PC-3 (cell line): ENCODE measurements around the gene AGAP9. TPM values are rescaled to one million over a fixed set of nuclear protein-coding genes. Genes with fewer than 3 reads are reported as not detected.
"Not testable (repeated sequence)": the region's sequence is repeated elsewhere in the genome, so short reads cannot be mapped to it uniquely, and the experiment has no call there.

ENCODE experiments used
- ATAC-seq: fragments of 200-7000 bp; cut with Tn5 transposase; 2 replicates; pipeline ENCODE4 v1.9.1; 2020; ENCODE audit warnings: mild to moderate bottlenecking, moderate library complexity
- BruUV-seq: library from RNA; stranded (reverse); fragments of 400-500 nt; replicated peaks from 2 replicates; lab custom pipeline; 2021; lab: Mats Ljungman, UMichigan
- CTCF ChIA-PET: fragments of 300-600 bp; sonication (Branson Sonifier 250); formaldehyde crosslinking; loops from one replicate; lab custom pipeline; 2022; ENCODE audit warnings: antibody characterized with exemption; lab: Charles Lee
- POLR2A ChIA-PET: fragments of 300-600 bp; sonication (Branson Sonifier 250); formaldehyde crosslinking; loops from one replicate; lab custom pipeline; 2022; ENCODE audit warnings: antibody characterized with exemption; ENCODE audit not compliant: unreplicated experiment; lab: Charles Lee
- DNase-seq: peaks from one replicate; pipeline ENCODE4 v3.0.0-alpha.2; 2015
- H2AFZ ChIP-seq: fragments of 300-600 bp; sonication (generic); 2 replicates; pipeline ENCODE4 v1.6.0; 2016; ENCODE audit warnings: antibody characterized with exemption, low read length
- H3F3A ChIP-seq: fragments of 300-600 bp; sonication (generic); one replicate; pipeline ENCODE4 v1.6.0; 2017; ENCODE audit warnings: antibody characterized with exemption, low read length, control low read depth, mild to moderate bottlenecking; ENCODE audit not compliant: unreplicated experiment
- H3K27ac ChIP-seq: fragments of 300-600 bp; sonication (generic); 2 replicates; pipeline ENCODE4 v1.5.1; 2016; ENCODE audit warnings: mild to moderate bottlenecking, low read length
- H3K27me3 ChIP-seq: fragments of 300-600 bp; sonication (generic); 2 replicates; pipeline ENCODE4 v1.6.1; 2016; ENCODE audit warnings: low read length, mixed read lengths
- H3K36me3 ChIP-seq: fragments of 300-600 bp; sonication (generic); 2 replicates; pipeline ENCODE4 v1.6.1; 2016; ENCODE audit warnings: low read depth, mixed run types, low read length, mixed read lengths
- H3K4me1 ChIP-seq: fragments of 300-600 bp; sonication (generic); 2 replicates; pipeline ENCODE4 v1.5.1; 2016; ENCODE audit warnings: low read length; ENCODE audit not compliant: insufficient read depth
- H3K4me2 ChIP-seq: fragments of 300-600 bp; sonication (generic); 2 replicates; pipeline ENCODE4 v1.6.0; 2016; ENCODE audit warnings: low read length
- H3K4me3 ChIP-seq: fragments of 300-600 bp; sonication (generic); 2 replicates; pipeline ENCODE4 v1.5.1; 2016; ENCODE audit warnings: mild to moderate bottlenecking, low read length, mixed read lengths
- H3K79me2 ChIP-seq: fragments of 300-600 bp; sonication (generic); 2 replicates; pipeline ENCODE4 v1.6.1; 2017; ENCODE audit warnings: low read length, mixed read lengths
- H3K9ac ChIP-seq: fragments of 300-600 bp; sonication (generic); 2 replicates; pipeline ENCODE4 v1.6.0; 2016; ENCODE audit warnings: mild to moderate bottlenecking, low read length
- H3K9me2 ChIP-seq: fragments of 300-600 bp; sonication (generic); replicated peaks from 2 replicates; pipeline ENCODE4 v1.6.1; 2016; ENCODE audit warnings: mixed run types, low read length, mixed read lengths
- H3K9me3 ChIP-seq: fragments of 300-600 bp; sonication (generic); 2 replicates; pipeline ENCODE4 v1.6.1; 2016; ENCODE audit warnings: low read length, mixed read lengths
- H4K20me1 ChIP-seq: fragments of 300-600 bp; sonication (generic); 2 replicates; pipeline ENCODE4 v1.6.1; 2016; ENCODE audit warnings: low read length, mixed read lengths
- intact Hi-C: fragments of 100-400 bp; cut with micrococcal nuclease; formaldehyde crosslinking; loops from 2 replicates; pipeline ENCODE4 v1.9.0; 2023
- total RNA-seq: library from RNA; depleted of rRNA; stranded (reverse); fragments of >200 nt; gene quantifications from 2 replicates; pipeline ENCODE4 v1.2.3, GENCODE V29; 2014

Gene AGAP9
- total RNA-seq, 1 experiment from 2014 or later = 7.1 TPM

DNA sequence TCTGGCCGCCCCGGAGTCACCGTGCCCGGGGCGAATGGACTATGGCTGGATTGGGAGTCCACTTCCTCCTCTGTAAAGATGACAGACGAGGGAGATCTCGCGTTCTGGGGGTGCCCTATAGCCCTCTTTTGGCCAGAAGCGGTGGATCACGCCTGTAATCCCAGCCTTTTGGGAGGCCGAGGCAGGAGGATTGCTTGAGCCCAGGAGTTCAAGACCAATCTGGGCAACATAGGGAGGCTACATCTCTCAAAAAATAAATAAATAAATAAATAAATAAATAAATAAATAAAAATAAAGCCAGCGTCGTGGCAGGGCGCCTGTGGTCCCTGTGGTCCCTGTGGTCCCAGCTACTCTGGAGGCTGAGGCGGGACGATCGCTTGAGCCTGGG is 30.4 kb upstream of the AGAP9 start:
- Histone ChIP-seq H3K4me2 (peak overlapping the region; percentile 53; the same call in 1 of the 2 replicates), H3K4me3 (peak overlapping the region; percentile 74; the same call in 1 of the 2 replicates), H3K27ac (peak overlapping the region; percentile 75; the same call in 1 of the 2 replicates), H3K9ac (peak overlapping the region; percentile 82)
- H3K9me2 ChIP-seq, H2AFZ ChIP-seq, H3K36me3 ChIP-seq, H3K79me2 ChIP-seq, CTCF ChIA-PET, DNase-seq, BruUV-seq, H3K4me1 ChIP-seq, H3K9me3 ChIP-seq, intact Hi-C loops, POLR2A ChIA-PET, ATAC-seq, H3F3A ChIP-seq, H3K27me3 ChIP-seq, H4K20me1 ChIP-seq: not testable (repeated sequence)

DNA sequence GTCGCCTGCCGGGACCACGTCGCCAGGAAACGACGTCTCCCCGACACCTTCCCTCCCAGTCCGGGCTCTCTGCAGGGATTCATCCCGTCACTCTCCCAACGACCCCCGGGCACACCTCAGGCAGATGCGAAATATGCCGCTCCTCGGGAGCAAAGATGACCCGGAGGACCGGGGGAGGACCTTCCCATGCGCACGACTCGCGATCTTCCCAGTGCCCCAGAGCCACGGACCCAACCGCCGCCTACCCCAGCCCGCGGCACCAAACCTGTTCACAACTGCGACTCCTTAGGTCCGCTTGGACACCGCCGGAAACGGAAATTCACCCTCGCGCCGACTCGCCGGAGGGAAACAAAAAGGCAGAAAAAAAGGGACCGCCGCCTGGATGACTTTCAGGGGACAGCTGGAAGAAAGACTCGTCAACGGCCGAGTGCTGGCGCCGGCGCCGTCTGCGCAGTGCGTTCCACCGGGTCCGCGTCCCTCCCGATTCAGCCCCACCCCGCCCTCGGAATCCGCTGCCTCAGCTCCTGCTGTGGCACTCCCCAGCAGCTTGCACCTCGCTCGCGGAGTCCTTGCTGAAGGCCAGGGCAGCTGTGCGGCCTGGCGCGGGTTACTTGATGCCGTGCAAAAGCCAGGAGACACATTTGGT is 29.9 kb upstream of the AGAP9 start:
- intact Hi-C loops = not testable (repeated sequence)
- BruUV-seq = TSS peak; percentile 92

DNA sequence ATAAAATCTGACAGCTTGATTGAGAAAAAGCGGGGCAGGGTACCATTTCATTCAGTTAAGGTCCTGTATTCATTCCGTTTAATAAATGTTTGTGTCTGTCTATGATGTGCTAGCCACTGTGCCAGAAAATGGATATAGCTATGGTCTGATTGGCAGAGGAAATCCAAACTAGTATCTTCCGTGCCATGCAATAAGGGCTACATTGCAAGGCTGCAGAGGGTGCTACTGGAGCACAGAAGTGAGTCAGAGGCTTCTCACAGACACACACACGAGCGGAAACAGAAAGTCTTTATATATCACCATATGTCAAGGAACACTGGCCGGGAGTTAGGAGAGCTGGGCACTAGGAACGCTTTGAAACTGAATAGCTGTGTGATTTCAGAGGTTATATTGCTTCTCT is 29.3 kb upstream of the AGAP9 start:
- Histone ChIP-seq H3K27ac (peak overlapping the region; percentile 75), H3K9ac (peak overlapping the region; percentile 82), H3K4me2 (peak overlapping the region; percentile 73), H3K4me3 (peak overlapping the region; percentile 74)
- H3K9me2 ChIP-seq, H2AFZ ChIP-seq, BruUV-seq, H3K36me3 ChIP-seq, POLR2A ChIA-PET, intact Hi-C loops, H3F3A ChIP-seq, CTCF ChIA-PET, H3K27me3 ChIP-seq, H3K79me2 ChIP-seq, H3K9me3 ChIP-seq, H4K20me1 ChIP-seq, H3K4me1 ChIP-seq: not testable (repeated sequence)
- ATAC-seq (peak; percentile 71), DNase-seq (peak; percentile 55)

More for the DNA sequence above, 29.9 kb upstream of the AGAP9 start:
- CTCF ChIA-PET, H3K36me3 ChIP-seq, H3K9me2 ChIP-seq, H3K27me3 ChIP-seq, H3K79me2 ChIP-seq, H3K9me3 ChIP-seq, H4K20me1 ChIP-seq, H3K4me1 ChIP-seq, H3F3A ChIP-seq, POLR2A ChIA-PET: not testable (repeated sequence)
- Histone ChIP-seq H2AFZ (peak overlapping the region; percentile 53), H3K27ac (peak overlapping the region; percentile 75), H3K4me3 (peak overlapping the region; percentile 74), H3K4me2 (peak overlapping the region; percentile 73), H3K9ac (peak overlapping the region; percentile 82)
- ATAC-seq = peak; percentile 83
- DNase-seq = peak; percentile 84

DNA sequence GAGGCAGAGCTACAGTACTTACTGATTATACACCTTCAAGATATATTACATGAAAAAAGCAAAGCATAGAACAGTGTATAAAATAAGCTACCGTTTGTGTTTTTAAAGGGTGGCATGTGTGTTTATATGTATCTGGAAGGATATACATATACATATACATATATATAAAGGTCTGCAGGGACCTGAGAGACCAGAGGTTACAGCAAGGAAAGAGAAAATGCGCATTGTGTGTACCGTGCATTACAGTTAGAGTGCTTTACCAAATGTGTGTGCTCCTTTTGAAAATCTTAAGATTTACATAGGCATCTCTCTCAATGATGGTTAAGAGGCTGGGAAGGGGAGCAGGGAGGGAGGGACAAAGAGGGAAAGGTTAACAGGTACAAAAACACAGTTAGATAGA is 23.8 kb upstream of the AGAP9 start:
- BruUV-seq, H3K4me1 ChIP-seq, H2AFZ ChIP-seq, POLR2A ChIA-PET, H4K20me1 ChIP-seq, H3K36me3 ChIP-seq, H3K9me3 ChIP-seq, H3K27ac ChIP-seq, CTCF ChIA-PET, H3K4me2 ChIP-seq, H3K9ac ChIP-seq, H3K9me2 ChIP-seq, H3K79me2 ChIP-seq, H3K4me3 ChIP-seq, DNase-seq, ATAC-seq, H3K27me3 ChIP-seq, intact Hi-C loops, H3F3A ChIP-seq: not testable (repeated sequence)

DNA sequence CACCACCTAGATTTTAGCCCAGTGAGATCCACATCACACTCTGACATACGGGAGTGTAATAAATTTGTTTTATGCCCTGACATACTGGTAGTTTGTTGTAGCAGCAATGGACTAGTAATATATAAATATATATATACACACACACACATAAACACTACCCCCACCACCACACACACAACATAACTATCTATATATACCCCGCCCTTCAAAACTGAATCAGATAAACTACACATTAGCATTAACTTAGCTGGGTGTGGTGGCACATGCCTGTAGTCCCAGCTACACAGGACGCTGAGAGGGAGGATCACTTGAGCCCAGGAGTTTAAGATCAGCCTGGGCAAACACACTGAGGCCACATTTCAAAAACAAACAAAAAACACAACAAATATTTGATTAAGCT is 13.0 kb upstream of the AGAP9 start:
- ATAC-seq, CTCF ChIA-PET, H3K4me3 ChIP-seq, H3K4me2 ChIP-seq, H3K27me3 ChIP-seq, H4K20me1 ChIP-seq, POLR2A ChIA-PET, H3K4me1 ChIP-seq, BruUV-seq, H3F3A ChIP-seq, DNase-seq, H3K9me3 ChIP-seq, H2AFZ ChIP-seq, H3K27ac ChIP-seq, intact Hi-C loops, H3K9me2 ChIP-seq, H3K36me3 ChIP-seq, H3K79me2 ChIP-seq, H3K9ac ChIP-seq: not testable (repeated sequence)

DNA sequence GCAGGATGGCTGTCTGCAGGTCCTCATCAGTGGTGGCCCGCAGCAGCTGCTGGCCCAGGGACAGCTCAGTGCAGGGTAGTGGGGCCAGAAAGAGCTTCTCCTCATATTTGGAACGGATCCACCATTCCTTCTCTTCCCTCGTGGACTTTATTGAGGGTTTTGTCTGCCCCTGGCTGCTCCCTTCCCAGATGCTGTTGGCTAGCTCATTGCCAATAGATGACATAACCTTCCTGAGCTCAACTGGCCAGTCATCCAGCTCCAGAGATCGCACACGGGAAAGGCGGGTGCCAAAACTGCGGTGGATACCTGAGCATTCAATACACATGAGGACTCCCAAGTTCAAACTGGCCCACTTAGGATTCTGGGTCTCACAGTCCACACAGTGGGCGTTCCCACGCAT is 21.1 kb downstream of the AGAP9 start:
- DNase-seq, POLR2A ChIA-PET, CTCF ChIA-PET, H4K20me1 ChIP-seq, H3K79me2 ChIP-seq, H3K36me3 ChIP-seq, H3K4me2 ChIP-seq, H3K4me1 ChIP-seq, H3K27ac ChIP-seq, intact Hi-C loops, H2AFZ ChIP-seq, ATAC-seq, H3K9me2 ChIP-seq, H3F3A ChIP-seq, H3K9ac ChIP-seq, H3K27me3 ChIP-seq, H3K4me3 ChIP-seq, H3K9me3 ChIP-seq, BruUV-seq: not testable (repeated sequence)

DNA sequence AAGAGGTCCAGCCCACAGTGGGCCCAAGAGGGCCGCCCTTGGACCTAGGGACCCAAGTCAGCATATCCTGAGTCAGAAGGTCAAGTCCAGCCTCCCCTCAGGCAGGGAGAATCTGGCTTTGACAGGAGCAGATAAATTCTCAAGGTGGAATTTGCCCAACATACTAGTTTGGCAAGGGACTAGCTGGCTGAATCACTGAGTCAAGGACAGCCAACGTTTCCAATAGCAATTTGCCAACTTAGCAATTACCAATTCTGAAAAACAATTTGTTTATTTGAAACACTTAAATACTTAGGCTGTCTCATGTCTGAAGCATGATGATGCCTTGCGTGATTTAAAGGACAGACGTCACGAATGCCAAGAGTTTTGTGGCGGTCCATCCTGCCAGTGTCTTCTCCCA is 29.2 kb downstream of the AGAP9 start:
- ATAC-seq, CTCF ChIA-PET, BruUV-seq, H3K36me3 ChIP-seq, H3K27ac ChIP-seq, H3K4me1 ChIP-seq, H2AFZ ChIP-seq, H3K9me2 ChIP-seq, POLR2A ChIA-PET, DNase-seq, H4K20me1 ChIP-seq, intact Hi-C loops, H3K79me2 ChIP-seq, H3K9me3 ChIP-seq, H3K4me2 ChIP-seq, H3K4me3 ChIP-seq, H3K9ac ChIP-seq, H3K27me3 ChIP-seq, H3F3A ChIP-seq: not testable (repeated sequence)
